H9 (cell line): ENCODE measurements around the gene EPHB3. TPM values are rescaled to one million over a fixed set of nuclear protein-coding genes. Genes with fewer than 3 reads are reported as not detected.

Experiments used
- DNase-seq: peaks from one replicate; pipeline ENCODE4 v3.0.0-alpha.2; 2017
- H2AFZ ChIP-seq: one replicate; pipeline ENCODE4 v1.6.1; 2013; ENCODE audit warnings: mild to moderate bottlenecking, low read length, control low read depth, moderate library complexity
- H2AK5ac ChIP-seq: 2 replicates; pipeline ENCODE4 v1.6.1; 2013; ENCODE audit warnings: low read length, control low read depth, mixed read lengths; ENCODE audit not compliant: insufficient read length
- H2BK120ac ChIP-seq: one replicate; pipeline ENCODE4 v1.6.1; 2013; ENCODE audit warnings: low read depth, mild to moderate bottlenecking, low read length, control low read depth, inconsistent platforms; ENCODE audit not compliant: poor library complexity, severe bottlenecking
- H2BK12ac ChIP-seq: 2 replicates; pipeline ENCODE4 v1.6.1; 2013; ENCODE audit warnings: low read length, control low read depth, mixed read lengths, low read depth; ENCODE audit not compliant: insufficient read length
- H2BK15ac ChIP-seq: 2 replicates; pipeline ENCODE4 v1.6.1; 2013; ENCODE audit warnings: low read depth, low read length, control low read depth
- H2BK20ac ChIP-seq: one replicate; pipeline ENCODE4 v1.6.1; 2013; ENCODE audit warnings: low read depth, mild to moderate bottlenecking, low read length, control low read depth, inconsistent platforms; ENCODE audit not compliant: poor library complexity, severe bottlenecking
- H2BK5ac ChIP-seq: 2 replicates; pipeline ENCODE4 v1.6.1; 2013; ENCODE audit warnings: low read length, control low read depth, mixed read lengths; ENCODE audit not compliant: insufficient read length
- H3K14ac ChIP-seq: 2 replicates; pipeline ENCODE4 v1.6.1; 2013; ENCODE audit warnings: low read length, control low read depth; ENCODE audit not compliant: insufficient read depth
- H3K18ac ChIP-seq: 2 replicates; pipeline ENCODE4 v1.6.1; 2013; ENCODE audit warnings: low read depth, mild to moderate bottlenecking, mixed read lengths, low read length, control low read depth; ENCODE audit not compliant: insufficient read length
- H3K23ac ChIP-seq: 2 replicates; pipeline ENCODE4 v1.6.1; 2013; ENCODE audit warnings: low read length, control low read depth, mixed read lengths, low read depth; ENCODE audit not compliant: insufficient read length
- H3K23me2 ChIP-seq: 2 replicates; pipeline ENCODE4 v1.6.1; 2013; ENCODE audit warnings: low read depth, mild to moderate bottlenecking, mixed read lengths, low read length, control low read depth; ENCODE audit not compliant: insufficient read length, poor library complexity, severe bottlenecking
- H3K27ac ChIP-seq: 2 replicates; pipeline ENCODE4 v1.5.1; 2013; ENCODE audit warnings: low read length, control low read depth, mixed read lengths, low read depth; ENCODE audit not compliant: insufficient read length
- H3K27me3 ChIP-seq: 2 replicates; pipeline ENCODE4 v1.6.1; 2013; ENCODE audit warnings: low read length, control low read depth, inconsistent platforms; ENCODE audit not compliant: insufficient read depth
- H3K4ac ChIP-seq: 2 replicates; pipeline ENCODE4 v1.6.1; 2013; ENCODE audit warnings: low read depth, mild to moderate bottlenecking, control low read depth, inconsistent platforms, low read length, moderate library complexity
- H3K4me1 ChIP-seq: 2 replicates; pipeline ENCODE4 v1.6.1; 2013; ENCODE audit warnings: low read length, control low read depth, inconsistent platforms; ENCODE audit not compliant: insufficient read depth
- H3K4me2 ChIP-seq: 2 replicates; pipeline ENCODE4 v1.6.1; 2013; ENCODE audit warnings: low read length, control low read depth, mixed read lengths; ENCODE audit not compliant: insufficient read length, insufficient read depth
- H3K56ac ChIP-seq: 2 replicates; pipeline ENCODE4 v1.6.1; 2013; ENCODE audit warnings: low read depth, mild to moderate bottlenecking, mixed read lengths, low read length, control low read depth; ENCODE audit not compliant: insufficient read length
- H3K79me1 ChIP-seq: 2 replicates; pipeline ENCODE4 v1.6.1; 2013; ENCODE audit warnings: low read depth, mild to moderate bottlenecking, moderate library complexity, low read length, control low read depth, inconsistent platforms; ENCODE audit not compliant: insufficient read depth, poor library complexity, severe bottlenecking
- H3K79me2 ChIP-seq: 2 replicates; pipeline ENCODE4 v1.6.1; 2013; ENCODE audit warnings: low read length, control low read depth, inconsistent platforms; ENCODE audit not compliant: insufficient read depth
- H3K9ac ChIP-seq: 2 replicates; pipeline ENCODE4 v1.6.1; 2013; ENCODE audit warnings: low read length, control low read depth, mixed read lengths; ENCODE audit not compliant: insufficient read length; ENCODE audit errors: extremely low read depth
- H3K9me3 ChIP-seq: one replicate; pipeline ENCODE4 v1.6.1; 2013; ENCODE audit warnings: low read depth, low read length, inconsistent platforms; ENCODE audit not compliant: control insufficient read depth
- H3T11ph ChIP-seq: one replicate; pipeline ENCODE4 v1.6.1; 2013; ENCODE audit warnings: mild to moderate bottlenecking, low read length, control low read depth, inconsistent platforms
- H4K20me1 ChIP-seq: one replicate; pipeline ENCODE4 v1.6.1; 2013; ENCODE audit not compliant: control insufficient read depth, insufficient read length, insufficient read depth
- H4K5ac ChIP-seq: 2 replicates; pipeline ENCODE4 v1.6.1; 2013; ENCODE audit warnings: low read depth, mild to moderate bottlenecking, mixed read lengths, low read length, control low read depth; ENCODE audit not compliant: insufficient read length
- H4K8ac ChIP-seq: replicated peaks from 2 replicates; pipeline ENCODE4 v1.6.1; 2013; ENCODE audit warnings: low read length, control low read depth, mixed read lengths, low read depth; ENCODE audit not compliant: insufficient read length
- H4K91ac ChIP-seq: 2 replicates; pipeline ENCODE4 v1.6.1; 2013; ENCODE audit warnings: low read depth, mild to moderate bottlenecking, moderate library complexity, mixed read lengths, low read length, control low read depth; ENCODE audit not compliant: insufficient read length
- H3K27ac Mint-ChIP-seq, 3 experiments: 2 replicates in 2 of 3; 3 replicates in 1 of 3; pipeline ENCODE4 v1.8.0; 2020 to 2021; ENCODE audit warnings: mixed read lengths in 3 of 3, mild to moderate bottlenecking in 1 of 3, moderate library complexity in 1 of 3
- H3K27me3 Mint-ChIP-seq: 2 replicates; pipeline ENCODE4 v1.8.0; 2021; ENCODE audit warnings: low read depth, mild to moderate bottlenecking, moderate library complexity, mixed read lengths
- H3K36me3 Mint-ChIP-seq, 3 experiments: 2 replicates in 2 of 3; 3 replicates in 1 of 3; pipeline ENCODE4 v1.8.0; 2020 to 2021; ENCODE audit warnings: low read depth in 3 of 3, mixed read lengths in 3 of 3; ENCODE audit not compliant: insufficient read depth in 1 of 3
- H3K4me1 Mint-ChIP-seq, 2 experiments: 2 replicates each; pipeline ENCODE4 v1.8.0; 2020; ENCODE audit warnings: mixed read lengths in 2 of 2
- H3K4me3 Mint-ChIP-seq, 2 experiments: 2 replicates in 1 of 2; 3 replicates in 1 of 2; pipeline ENCODE4 v1.8.0; 2020 to 2021; ENCODE audit warnings: mild to moderate bottlenecking in 2 of 2, mixed read lengths in 2 of 2, moderate library complexity in 1 of 2
- H3K9me3 Mint-ChIP-seq, 2 experiments: 2 replicates in 1 of 2; 3 replicates in 1 of 2; pipeline ENCODE4 v1.8.0; 2020; ENCODE audit warnings: mild to moderate bottlenecking in 2 of 2, mixed read lengths in 2 of 2, moderate library complexity in 1 of 2
- WGBS: extraction: QIAGEN DNeasy Blood & Tissue Kit; methylation state at CpG from one replicate; pipeline ENCODE4 v1.1.7; 2013; ENCODE audit warnings: missing lambda C conversion rate, low lambda C conversion rate, mixed read lengths; ENCODE audit not compliant: insufficient read length; ENCODE audit errors: extremely low coverage; 5-methylcytosine and 5-hydroxymethylcytosine counted together
- total RNA-seq: library from RNA; stranded (reverse); gene quantifications from 2 replicates; pipeline ENCODE4 v1.2.1, GENCODE V29; 2021
- TF ChIP-seq, protein P1 (sequence below): fragments of 200-600 bp; sonication (generic); conservative IDR thresholded peaks from 3 replicates; pipeline ENCODE4 v1.8.0; 2021; ENCODE audit warnings: antibody characterized with exemption, mild to moderate bottlenecking

The EPHB3 gene
- total RNA-seq, 1 experiment from 2014 or later = 1.0 TPM

DNA sequence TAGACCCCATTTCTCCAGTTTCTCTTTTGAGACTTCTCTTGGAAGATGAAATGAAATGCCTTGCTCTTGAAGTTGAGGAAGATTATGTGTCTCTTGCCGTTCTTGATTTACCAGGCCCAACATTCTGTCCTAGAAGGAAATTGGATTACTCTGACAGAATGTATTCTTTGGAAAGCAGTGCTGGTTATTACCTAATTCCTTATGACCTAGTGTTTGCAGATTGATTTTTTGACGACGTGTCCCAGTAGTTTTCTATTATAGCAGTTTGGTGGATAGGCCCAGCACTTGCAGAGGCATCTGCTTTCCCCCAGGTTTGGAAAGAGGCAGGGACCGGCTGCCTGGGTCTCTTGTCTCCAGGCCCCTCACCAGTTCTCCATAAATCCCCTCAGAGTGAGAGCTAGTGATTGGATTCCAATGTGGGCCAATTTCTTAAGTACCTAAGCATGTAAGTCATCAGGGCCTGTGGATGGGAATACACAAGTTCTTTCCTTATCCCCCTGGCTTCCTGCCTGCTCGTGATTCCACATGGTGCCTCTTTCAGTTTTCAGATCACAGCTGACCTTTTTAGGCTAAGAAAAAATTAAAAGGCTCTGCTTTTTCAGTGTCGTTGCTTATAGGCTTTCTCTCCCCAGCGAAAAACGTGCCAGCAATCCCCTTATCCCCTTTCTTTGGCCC lies 50.2 kb downstream of the EPHB3 start:
- Histone ChIP-seq H4K20me1 (no peaks in the 10 kb centered on the region), H2BK15ac (no peak overlapping the region), H2BK120ac (no peak overlapping the region), H2AFZ (no peak overlapping the region), H2AK5ac (no peak overlapping the region), H3K27ac (no peak overlapping the region), H2BK5ac (no peak overlapping the region), H3K9ac (no peak overlapping the region), H3K79me1 (no peaks in the 10 kb centered on the region), H4K91ac (no peak overlapping the region), H3K23ac (no peak overlapping the region), H2BK12ac (no peak overlapping the region), H3K14ac (no peak overlapping the region), H3K56ac (no peak overlapping the region), H2BK20ac (no peak overlapping the region), H3K4ac (no peak overlapping the region), H3T11ph (no peak overlapping the region), H3K18ac (no peak overlapping the region), H3K9me3 (no peaks in the 10 kb centered on the region), H3K79me2 (no peaks in the 10 kb centered on the region), H3K27me3 (peaks cover 4% of the 10 kb centered on the region; the same call in 1 of the 2 replicates), H4K8ac (no peak overlapping the region), H3K4me2 (no peak overlapping the region), H3K4me1 (no peaks in the 10 kb centered on the region), H4K5ac (no peak overlapping the region), H3K23me2 (no peaks in the 10 kb centered on the region)
- Mint-ChIP-seq H3K27ac (no peak overlapping the region), H3K4me1 (peaks cover 8 to 14% of the 10 kb centered on the region in 2 experiments), H3K4me3 (no peak overlapping the region), H3K27me3 (peaks cover 89% of the 10 kb centered on the region), H3K36me3 (no peaks in the 10 kb centered on the region; a peak in 1 of 7 replicates), H3K9me3 (no peaks in the 10 kb centered on the region)
- no CpG with 5 or more reads among the region's 8 CpGs for WGBS
- TF ChIP-seq, protein P1, sequence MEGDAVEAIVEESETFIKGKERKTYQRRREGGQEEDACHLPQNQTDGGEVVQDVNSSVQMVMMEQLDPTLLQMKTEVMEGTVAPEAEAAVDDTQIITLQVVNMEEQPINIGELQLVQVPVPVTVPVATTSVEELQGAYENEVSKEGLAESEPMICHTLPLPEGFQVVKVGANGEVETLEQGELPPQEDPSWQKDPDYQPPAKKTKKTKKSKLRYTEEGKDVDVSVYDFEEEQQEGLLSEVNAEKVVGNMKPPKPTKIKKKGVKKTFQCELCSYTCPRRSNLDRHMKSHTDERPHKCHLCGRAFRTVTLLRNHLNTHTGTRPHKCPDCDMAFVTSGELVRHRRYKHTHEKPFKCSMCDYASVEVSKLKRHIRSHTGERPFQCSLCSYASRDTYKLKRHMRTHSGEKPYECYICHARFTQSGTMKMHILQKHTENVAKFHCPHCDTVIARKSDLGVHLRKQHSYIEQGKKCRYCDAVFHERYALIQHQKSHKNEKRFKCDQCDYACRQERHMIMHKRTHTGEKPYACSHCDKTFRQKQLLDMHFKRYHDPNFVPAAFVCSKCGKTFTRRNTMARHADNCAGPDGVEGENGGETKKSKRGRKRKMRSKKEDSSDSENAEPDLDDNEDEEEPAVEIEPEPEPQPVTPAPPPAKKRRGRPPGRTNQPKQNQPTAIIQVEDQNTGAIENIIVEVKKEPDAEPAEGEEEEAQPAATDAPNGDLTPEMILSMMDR = no peak
- no peak for DNase-seq
